Subcutaneous abdominal adipose tissue (tissue), 5 donors: ENCODE data around the gene RAB27A.

ENCODE experiments used
- H3K27ac ChIP-seq: one replicate; pipeline ENCODE4 v1.7.0; 2013; ENCODE audit warnings: low read depth, mild to moderate bottlenecking, inconsistent platforms, low read length, moderate library complexity
- H3K27me3 ChIP-seq, 5 donors: one replicate each; pipeline ENCODE4 v1.7.0; 2013; ENCODE audit warnings: low read length in 5 of 5, inconsistent platforms in 1 of 5; ENCODE audit not compliant: control insufficient read depth in 5 of 5, insufficient read depth in 4 of 5
- H3K36me3 ChIP-seq, 5 donors: one replicate each; pipeline ENCODE4 v1.7.0; 2013; ENCODE audit warnings: low read length in 5 of 5; ENCODE audit not compliant: control insufficient read depth in 5 of 5, insufficient read depth in 5 of 5
- H3K4me1 ChIP-seq, 5 donors: one replicate each; pipeline ENCODE4 v1.7.0; 2013; ENCODE audit warnings: low read length in 5 of 5, mild to moderate bottlenecking in 3 of 5, moderate library complexity in 1 of 5; ENCODE audit not compliant: control insufficient read depth in 5 of 5, insufficient read depth in 5 of 5
- H3K4me3 ChIP-seq, 5 donors: one replicate each; pipeline ENCODE4 v1.7.0; 2013; ENCODE audit warnings: low read length in 5 of 5, low read depth in 1 of 5
- H3K9ac ChIP-seq, 5 donors: one replicate each; pipeline ENCODE4 v1.7.0; 2013; ENCODE audit warnings: low read length in 5 of 5, mild to moderate bottlenecking in 4 of 5, moderate library complexity in 3 of 5
- H3K9me3 ChIP-seq, 5 donors: one replicate each; pipeline ENCODE4 v1.7.0; 2013; ENCODE audit warnings: low read length in 5 of 5; ENCODE audit not compliant: control insufficient read depth in 5 of 5
- donor health status: healthy.
- donor health status: healthy.
- donor health status: healthy.
- donor health status: healthy.
- donor health status: healthy.

The RAB27A gene

GRCh38 chr15:55183679-55184078 is 105.9 kb downstream of the RAB27A start:
- no peaks in the 10 kb centered on the region for H3K4me1 ChIP-seq
- no peak overlapping the region for H3K4me3 ChIP-seq
- H3K9me3 ChIP-seq: no peaks in the 10 kb centered on the region
- H3K27ac ChIP-seq: no peak overlapping the region
- H3K27me3 ChIP-seq: no peaks in the 10 kb centered on the region
- H3K9ac ChIP-seq: no peak overlapping the region
- H3K36me3 ChIP-seq: peaks cover 48 to 64% (median 60%) of the 10 kb centered on the region in 5 donors

DNA sequence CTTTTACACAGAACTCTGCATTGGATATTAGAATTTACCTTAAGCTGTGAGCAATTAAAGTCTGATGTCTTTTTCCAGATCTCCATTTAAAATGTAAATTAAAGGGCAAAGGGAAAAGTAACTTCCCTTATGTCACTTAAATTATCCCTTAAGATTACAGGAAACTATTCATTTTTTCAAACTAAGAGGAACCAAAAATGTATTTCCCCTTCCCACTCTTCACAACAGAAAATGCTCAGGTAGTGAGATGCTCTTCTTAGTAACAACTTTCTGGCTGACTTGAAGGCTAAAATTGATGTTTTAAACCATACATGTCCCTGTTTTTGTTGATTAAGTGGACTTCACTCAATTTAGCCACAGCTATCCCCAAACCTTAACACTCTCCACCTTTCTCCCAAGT is 110.5 kb downstream of the RAB27A start:
- H3K4me1 ChIP-seq: no peaks in the 10 kb centered on the region
- H3K27ac ChIP-seq: no peak overlapping the region
- no peaks in the 10 kb centered on the region for H3K27me3 ChIP-seq
- H3K9me3 ChIP-seq: no peaks in the 10 kb centered on the region
- H3K4me3 ChIP-seq: no peak overlapping the region
- H3K9ac ChIP-seq: no peak overlapping the region
- peaks cover 39 to 56% (median 49%) of the 10 kb centered on the region in 5 donors for H3K36me3 ChIP-seq

DNA sequence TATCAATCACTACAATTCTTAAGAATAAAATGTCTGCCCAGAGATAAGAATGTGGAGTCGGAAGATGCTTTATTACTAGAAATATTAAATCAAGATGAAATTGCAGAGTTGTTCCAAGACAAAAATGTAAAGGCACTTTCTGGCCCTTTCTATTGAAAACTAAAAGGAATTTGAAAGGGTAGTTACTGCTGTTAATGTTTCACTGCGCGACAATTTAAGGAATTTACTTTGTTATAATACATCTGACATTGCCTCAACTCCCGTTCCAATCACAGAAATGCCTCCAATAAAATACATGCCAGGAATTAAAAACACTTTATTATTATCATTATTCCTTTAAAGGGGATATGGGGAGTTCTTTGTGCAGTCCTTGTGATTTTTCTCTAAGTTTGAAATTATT is 119.3 kb downstream of the RAB27A start:
- Histone ChIP-seq H3K36me3 (peaks cover 0 to 2% (median 0%) of the 10 kb centered on the region in 5 donors), H3K27ac (no peak overlapping the region), H3K9ac (no peak overlapping the region), H3K4me3 (no peak overlapping the region), H3K27me3 (no peaks in the 10 kb centered on the region), H3K9me3 (no peaks in the 10 kb centered on the region), H3K4me1 (no peaks in the 10 kb centered on the region)

- Histone ChIP-seq H3K36me3 (no peaks in the 10 kb centered on the region), H3K27ac (no peak overlapping the region), H3K4me1 (no peaks in the 10 kb centered on the region), H3K27me3 (no peaks in the 10 kb centered on the region), H3K9ac (no peak overlapping the region), H3K9me3 (no peaks in the 10 kb centered on the region), H3K4me3 (no peak overlapping the region)
These were observed 121.2 kb downstream of the RAB27A start for GRCh38 chr15:55168350-55168974.

DNA sequence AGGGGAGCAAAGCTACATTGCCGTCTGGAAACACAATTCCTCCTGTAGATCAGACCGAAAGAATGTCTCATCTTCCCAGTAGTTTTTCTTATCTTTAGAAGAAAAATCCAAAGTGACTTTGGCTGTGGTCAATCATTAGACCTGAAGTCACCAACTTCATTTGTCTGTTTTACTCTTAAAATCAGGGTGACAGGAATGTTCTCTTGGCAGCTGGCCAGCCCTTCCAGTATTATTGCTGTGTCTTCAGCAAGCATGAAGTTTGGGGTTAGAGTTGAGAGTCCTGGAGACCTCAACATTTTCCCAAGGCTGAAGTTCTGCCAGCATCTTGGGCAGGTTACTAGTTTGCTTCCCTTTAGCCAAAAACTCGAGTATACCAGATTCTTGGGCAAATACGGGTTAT is 125.3 kb downstream of the RAB27A start:
- Histone ChIP-seq H3K9me3 (no peaks in the 10 kb centered on the region), H3K4me3 (no peak overlapping the region), H3K27me3 (no peaks in the 10 kb centered on the region), H3K36me3 (no peaks in the 10 kb centered on the region), H3K9ac (no peak overlapping the region), H3K27ac (no peak overlapping the region), H3K4me1 (no peaks in the 10 kb centered on the region)
